Islet of Langerhans (tissue), 1 donor: ENCODE data around the gene CATSPER3.
"Not testable (repeated sequence)": the region's sequence is repeated elsewhere in the genome, so short reads cannot be mapped to it uniquely, and the experiment has no call there.

ENCODE experiments used
- FAIRE-seq: peaks from one replicate; lab custom pipeline; 2011; peaks lifted over from hg19 to GRCh38; lab: Jason Lieb, UNC

CATSPER3 gene

GRCh38 chr5:134975078-134975715, 7.5 kb downstream of the CATSPER3 start:
- FAIRE-seq: no peak

- FAIRE-seq: no peak
These were observed 8.1 kb downstream of the CATSPER3 start for GRCh38 chr5:134975843-134976242.

- FAIRE-seq: no peak
These were observed 9.1 kb downstream of the CATSPER3 start for GRCh38 chr5:134976841-134977240.

- no peak for FAIRE-seq
These were observed 11.7 kb downstream of the CATSPER3 start for GRCh38 chr5:134979416-134979815.

- no peak for FAIRE-seq
These were observed 14.5 kb downstream of the CATSPER3 start for GRCh38 chr5:134982230-134982629.

- FAIRE-seq: no peak
These were observed 21.6 kb downstream of the CATSPER3 start for GRCh38 chr5:134989266-134989830.

GRCh38 chr5:134990183-134990582, 22.5 kb downstream of the CATSPER3 start:
- FAIRE-seq: not testable (repeated sequence)

GRCh38 chr5:134992148-134992547, 24.4 kb downstream of the CATSPER3 start:
- no peak for FAIRE-seq

GRCh38 chr5:134993161-134993560, 25.5 kb downstream of the CATSPER3 start:
- FAIRE-seq: no peak

GRCh38 chr5:134994560-134995156, 27.0 kb downstream of the CATSPER3 start:
- FAIRE-seq: no peak

- FAIRE-seq: no peak
These were observed 28.2 kb downstream of the CATSPER3 start for GRCh38 chr5:134995850-134996402.

- FAIRE-seq: no peak
These were observed 29.3 kb downstream of the CATSPER3 start for GRCh38 chr5:134997015-134997414.

GRCh38 chr5:134998068-134998467, 30.4 kb downstream of the CATSPER3 start:
- FAIRE-seq: not testable (repeated sequence)

- no peak for FAIRE-seq
These were observed 36.7 kb downstream of the CATSPER3 start for GRCh38 chr5:135004376-135004775.

- FAIRE-seq: no peak
These were observed 37.4 kb downstream of the CATSPER3 start for GRCh38 chr5:135005076-135005475.

GRCh38 chr5:135007305-135007704, 39.6 kb downstream of the CATSPER3 start:
- no peak for FAIRE-seq

GRCh38 chr5:135007749-135008363, 40.1 kb downstream of the CATSPER3 start:
- FAIRE-seq: no peak

- FAIRE-seq: no peak
These were observed 40.8 kb downstream of the CATSPER3 start for GRCh38 chr5:135008556-135008955.

- no peak for FAIRE-seq
These were observed 41.5 kb downstream of the CATSPER3 start for GRCh38 chr5:135008981-135009735.

- FAIRE-seq: no peak
These were observed 42.2 kb downstream of the CATSPER3 start for GRCh38 chr5:135009736-135010501.

GRCh38 chr5:135010502-135011354, 43.0 kb downstream of the CATSPER3 start:
- no peak for FAIRE-seq
